Measurements from ENCODE around the gene SLC22A5. TPM values are rescaled to one million over a fixed set of nuclear protein-coding genes. Genes with fewer than 3 reads are reported as not detected.

Gene SLC22A5
- total RNA-seq, 1 experiment from 2014 or later, result 3.6 TPM

DNA sequence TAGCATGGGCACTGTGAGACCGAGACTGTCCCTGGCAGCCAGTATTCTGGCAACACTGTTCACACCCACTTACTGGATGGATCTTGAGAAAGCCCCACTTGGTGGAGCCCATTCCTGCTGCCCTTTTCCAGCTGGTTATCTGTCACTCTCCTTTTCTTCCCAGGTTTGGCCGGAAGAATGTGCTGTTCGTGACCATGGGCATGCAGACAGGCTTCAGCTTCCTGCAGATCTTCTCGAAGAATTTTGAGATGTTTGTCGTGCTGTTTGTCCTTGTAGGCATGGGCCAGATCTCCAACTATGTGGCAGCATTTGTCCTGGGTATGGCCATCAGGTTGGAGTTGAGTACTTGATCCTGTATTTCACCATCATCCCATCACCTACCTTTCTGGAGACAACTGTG lies 14.5 kb downstream of the SLC22A5 start (continued):
- TF ChIP-seq, protein P1, sequence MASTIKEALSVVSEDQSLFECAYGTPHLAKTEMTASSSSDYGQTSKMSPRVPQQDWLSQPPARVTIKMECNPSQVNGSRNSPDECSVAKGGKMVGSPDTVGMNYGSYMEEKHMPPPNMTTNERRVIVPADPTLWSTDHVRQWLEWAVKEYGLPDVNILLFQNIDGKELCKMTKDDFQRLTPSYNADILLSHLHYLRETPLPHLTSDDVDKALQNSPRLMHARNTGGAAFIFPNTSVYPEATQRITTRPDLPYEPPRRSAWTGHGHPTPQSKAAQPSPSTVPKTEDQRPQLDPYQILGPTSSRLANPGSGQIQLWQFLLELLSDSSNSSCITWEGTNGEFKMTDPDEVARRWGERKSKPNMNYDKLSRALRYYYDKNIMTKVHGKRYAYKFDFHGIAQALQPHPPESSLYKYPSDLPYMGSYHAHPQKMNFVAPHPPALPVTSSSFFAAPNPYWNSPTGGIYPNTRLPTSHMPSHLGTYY (CRISPR knock-in tag; IDR thresholded peaks at IDR 0.05), result no peak
- no peak for TF ChIP-seq SP1 (CRISPR knock-in tag; conservative IDR thresholded peaks at IDR 0.05)
- TF ChIP-seq, protein P2, sequence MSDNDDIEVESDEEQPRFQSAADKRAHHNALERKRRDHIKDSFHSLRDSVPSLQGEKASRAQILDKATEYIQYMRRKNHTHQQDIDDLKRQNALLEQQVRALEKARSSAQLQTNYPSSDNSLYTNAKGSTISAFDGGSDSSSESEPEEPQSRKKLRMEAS (CRISPR knock-in tag; IDR thresholded peaks at IDR 0.05), result no peak

DNA sequence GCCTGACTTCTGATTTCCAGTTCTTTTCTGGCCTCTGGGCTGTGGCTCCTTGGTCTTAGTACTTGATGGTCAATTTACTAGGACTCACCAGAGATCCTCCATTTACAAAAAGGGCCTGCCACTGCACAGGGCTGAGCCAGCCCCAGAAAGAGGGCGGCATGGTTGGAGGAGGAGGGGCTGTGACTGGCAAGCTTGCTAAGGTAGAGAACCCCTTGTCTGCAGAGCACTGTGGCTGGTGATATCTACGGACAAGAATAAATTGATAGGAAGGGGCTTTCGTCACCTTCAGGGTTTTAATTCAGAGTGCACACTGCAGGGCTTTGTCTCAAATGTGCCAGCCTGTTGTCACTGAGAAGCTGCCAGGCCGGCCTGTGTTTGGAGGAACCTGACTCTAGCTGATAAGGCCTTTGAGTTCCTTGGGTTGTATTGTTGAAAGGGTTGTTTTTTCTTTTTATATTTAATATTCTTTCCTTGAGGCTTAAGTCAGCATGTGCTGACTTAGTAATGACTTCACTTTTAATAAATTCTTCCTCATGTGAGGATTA lies 15.1 kb downstream of the SLC22A5 start:
- H3K27me3 Mint-ChIP-seq (ENCODE audit: low read depth), result no peaks in the 10 kb centered on the region
- H3K9me3 Mint-ChIP-seq, result no peaks in the 10 kb centered on the region
- ATAC-seq (no peak), DNase-seq (ENCODE audit: low spot score) (no peak)
- no peaks in the 10 kb centered on the region for H3K36me3 Mint-ChIP-seq
- TF ChIP-seq, protein P3, sequence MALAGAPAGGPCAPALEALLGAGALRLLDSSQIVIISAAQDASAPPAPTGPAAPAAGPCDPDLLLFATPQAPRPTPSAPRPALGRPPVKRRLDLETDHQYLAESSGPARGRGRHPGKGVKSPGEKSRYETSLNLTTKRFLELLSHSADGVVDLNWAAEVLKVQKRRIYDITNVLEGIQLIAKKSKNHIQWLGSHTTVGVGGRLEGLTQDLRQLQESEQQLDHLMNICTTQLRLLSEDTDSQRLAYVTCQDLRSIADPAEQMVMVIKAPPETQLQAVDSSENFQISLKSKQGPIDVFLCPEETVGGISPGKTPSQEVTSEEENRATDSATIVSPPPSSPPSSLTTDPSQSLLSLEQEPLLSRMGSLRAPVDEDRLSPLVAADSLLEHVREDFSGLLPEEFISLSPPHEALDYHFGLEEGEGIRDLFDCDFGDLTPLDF (CRISPR knock-in tag; IDR thresholded peaks at IDR 0.05), result no peak
- TF ChIP-seq TCF7 (CRISPR knock-in tag; IDR thresholded peaks at IDR 0.05; ENCODE audit: low read depth), result no peak
- TF ChIP-seq, protein P4, sequence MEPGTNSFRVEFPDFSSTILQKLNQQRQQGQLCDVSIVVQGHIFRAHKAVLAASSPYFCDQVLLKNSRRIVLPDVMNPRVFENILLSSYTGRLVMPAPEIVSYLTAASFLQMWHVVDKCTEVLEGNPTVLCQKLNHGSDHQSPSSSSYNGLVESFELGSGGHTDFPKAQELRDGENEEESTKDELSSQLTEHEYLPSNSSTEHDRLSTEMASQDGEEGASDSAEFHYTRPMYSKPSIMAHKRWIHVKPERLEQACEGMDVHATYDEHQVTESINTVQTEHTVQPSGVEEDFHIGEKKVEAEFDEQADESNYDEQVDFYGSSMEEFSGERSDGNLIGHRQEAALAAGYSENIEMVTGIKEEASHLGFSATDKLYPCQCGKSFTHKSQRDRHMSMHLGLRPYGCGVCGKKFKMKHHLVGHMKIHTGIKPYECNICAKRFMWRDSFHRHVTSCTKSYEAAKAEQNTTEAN (CRISPR knock-in tag; IDR thresholded peaks at IDR 0.05), result no peak
- TF ChIP-seq, protein P5, sequence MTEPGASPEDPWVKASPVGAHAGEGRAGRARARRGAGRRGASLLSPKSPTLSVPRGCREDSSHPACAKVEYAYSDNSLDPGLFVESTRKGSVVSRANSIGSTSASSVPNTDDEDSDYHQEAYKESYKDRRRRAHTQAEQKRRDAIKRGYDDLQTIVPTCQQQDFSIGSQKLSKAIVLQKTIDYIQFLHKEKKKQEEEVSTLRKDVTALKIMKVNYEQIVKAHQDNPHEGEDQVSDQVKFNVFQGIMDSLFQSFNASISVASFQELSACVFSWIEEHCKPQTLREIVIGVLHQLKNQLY (CRISPR knock-in tag; IDR thresholded peaks at IDR 0.05), result no peak
- no peak for TF ChIP-seq ELF4 (CRISPR knock-in tag; IDR thresholded peaks at IDR 0.05; ENCODE audit: low read depth)
- TF ChIP-seq, protein P6, sequence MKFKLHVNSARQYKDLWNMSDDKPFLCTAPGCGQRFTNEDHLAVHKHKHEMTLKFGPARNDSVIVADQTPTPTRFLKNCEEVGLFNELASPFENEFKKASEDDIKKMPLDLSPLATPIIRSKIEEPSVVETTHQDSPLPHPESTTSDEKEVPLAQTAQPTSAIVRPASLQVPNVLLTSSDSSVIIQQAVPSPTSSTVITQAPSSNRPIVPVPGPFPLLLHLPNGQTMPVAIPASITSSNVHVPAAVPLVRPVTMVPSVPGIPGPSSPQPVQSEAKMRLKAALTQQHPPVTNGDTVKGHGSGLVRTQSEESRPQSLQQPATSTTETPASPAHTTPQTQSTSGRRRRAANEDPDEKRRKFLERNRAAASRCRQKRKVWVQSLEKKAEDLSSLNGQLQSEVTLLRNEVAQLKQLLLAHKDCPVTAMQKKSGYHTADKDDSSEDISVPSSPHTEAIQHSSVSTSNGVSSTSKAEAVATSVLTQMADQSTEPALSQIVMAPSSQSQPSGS (CRISPR knock-in tag; IDR thresholded peaks at IDR 0.05; ENCODE audit: borderline replicate concordance, low read depth), result no peak
- TF ChIP-seq FOXK1 (CRISPR knock-in tag; IDR thresholded peaks at IDR 0.05), result no peak
- no peak for TF ChIP-seq TEAD4 (CRISPR knock-in tag; IDR thresholded peaks at IDR 0.05)
- TF ChIP-seq JUN (CRISPR knock-in tag; IDR thresholded peaks at IDR 0.05), result no peak
- TF ChIP-seq SP1 (CRISPR knock-in tag; conservative IDR thresholded peaks at IDR 0.05), result no peak
- no peak for TF ChIP-seq PRRX2 (CRISPR knock-in tag; IDR thresholded peaks at IDR 0.05)
- TF ChIP-seq, protein P7, sequence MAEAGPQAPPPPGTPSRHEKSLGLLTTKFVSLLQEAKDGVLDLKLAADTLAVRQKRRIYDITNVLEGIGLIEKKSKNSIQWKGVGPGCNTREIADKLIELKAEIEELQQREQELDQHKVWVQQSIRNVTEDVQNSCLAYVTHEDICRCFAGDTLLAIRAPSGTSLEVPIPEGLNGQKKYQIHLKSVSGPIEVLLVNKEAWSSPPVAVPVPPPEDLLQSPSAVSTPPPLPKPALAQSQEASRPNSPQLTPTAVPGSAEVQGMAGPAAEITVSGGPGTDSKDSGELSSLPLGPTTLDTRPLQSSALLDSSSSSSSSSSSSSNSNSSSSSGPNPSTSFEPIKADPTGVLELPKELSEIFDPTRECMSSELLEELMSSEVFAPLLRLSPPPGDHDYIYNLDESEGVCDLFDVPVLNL (CRISPR knock-in tag; IDR thresholded peaks at IDR 0.05; ENCODE audit: borderline replicate concordance, low read depth), result no peak
- no peak for TF ChIP-seq ZNF317 (CRISPR knock-in tag; IDR thresholded peaks at IDR 0.05; ENCODE audit: borderline replicate concordance, low read depth)
- no peak for TF ChIP-seq ATF1 (CRISPR knock-in tag; IDR thresholded peaks at IDR 0.05)
- no peak for TF ChIP-seq CREM (CRISPR knock-in tag; IDR thresholded peaks at IDR 0.05)
- TF ChIP-seq CREB1 (CRISPR knock-in tag; IDR thresholded peaks at IDR 0.05), result no peak
- TF ChIP-seq, protein P8, sequence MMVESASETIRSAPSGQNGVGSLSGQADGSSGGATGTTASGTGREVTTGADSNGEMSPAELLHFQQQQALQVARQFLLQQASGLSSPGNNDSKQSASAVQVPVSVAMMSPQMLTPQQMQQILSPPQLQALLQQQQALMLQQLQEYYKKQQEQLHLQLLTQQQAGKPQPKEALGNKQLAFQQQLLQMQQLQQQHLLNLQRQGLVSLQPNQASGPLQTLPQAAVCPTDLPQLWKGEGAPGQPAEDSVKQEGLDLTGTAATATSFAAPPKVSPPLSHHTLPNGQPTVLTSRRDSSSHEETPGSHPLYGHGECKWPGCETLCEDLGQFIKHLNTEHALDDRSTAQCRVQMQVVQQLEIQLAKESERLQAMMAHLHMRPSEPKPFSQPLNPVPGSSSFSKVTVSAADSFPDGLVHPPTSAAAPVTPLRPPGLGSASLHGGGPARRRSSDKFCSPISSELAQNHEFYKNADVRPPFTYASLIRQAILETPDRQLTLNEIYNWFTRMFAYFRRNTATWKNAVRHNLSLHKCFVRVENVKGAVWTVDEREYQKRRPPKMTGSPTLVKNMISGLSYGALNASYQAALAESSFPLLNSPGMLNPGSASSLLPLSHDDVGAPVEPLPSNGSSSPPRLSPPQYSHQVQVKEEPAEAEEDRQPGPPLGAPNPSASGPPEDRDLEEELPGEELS (CRISPR knock-in tag; IDR thresholded peaks at IDR 0.05), result no peak
- no peak overlapping the region for H3K4me3 Mint-ChIP-seq
- peaks cover 8% of the 10 kb centered on the region for H3K4me1 Mint-ChIP-seq
- ChIA-PET CTCF (interaction anchor here (1.0 kb wide), 1 partner anchor 107 kb away, joined by 4 read pairs; the partner anchor contains the start of gene IRF1), POLR2A (no interaction called here)
- no peak overlapping the region for H3K27ac Mint-ChIP-seq

Measured in WTC11 (cell line).